ENCODE results near the gene FAM174C. TPM values are rescaled to one million over a fixed set of nuclear protein-coding genes. Genes with fewer than 3 reads are reported as not detected.

Gene FAM174C
- total RNA-seq, 3 donors from 2014 or later, result 34.2 to 40.1 (median 39.8) TPM

- peaks cover 19% of the 10 kb centered on the region for H3K36me3 ChIP-seq (ENCODE audit: low read depth)
- ATAC-seq (no peak), DNase-seq (peak in 2 of 3 donors; percentile 58 to 60)
- intact Hi-C loops (cut with DNase I, micrococcal nuclease), result no loop called here
- H3K4me1 ChIP-seq (ENCODE audit: low read depth), result peaks cover 85% of the 10 kb centered on the region
- H3K4me3 ChIP-seq, result peak overlapping the region; percentile 86
- no peak for TF ChIP-seq CTCF (IDR thresholded peaks at IDR 0.05)
- H3K9me3 ChIP-seq, result no peaks in the 10 kb centered on the region
These were observed 5.0 kb upstream of the FAM174C start for GRCh38 chr19:1270213-1270853.

GRCh38 chr19:1270854-1271527, 4.3 kb upstream of the FAM174C start:
- no peak for TF ChIP-seq CTCF (IDR thresholded peaks at IDR 0.05)
- no peak for ATAC-seq
- Histone ChIP-seq H3K36me3 (ENCODE audit: low read depth) (peaks cover 19% of the 10 kb centered on the region), H3K9me3 (no peaks in the 10 kb centered on the region), H3K4me3 (no peak overlapping the region), H3K4me1 (ENCODE audit: low read depth) (peaks cover 79% of the 10 kb centered on the region)
- DNase-seq, result no peak
- intact Hi-C loops (cut with DNase I, micrococcal nuclease), result no loop called here

GRCh38 chr19:1271528-1272422, 3.6 kb upstream of the FAM174C start:
- intact Hi-C loops (cut with DNase I, micrococcal nuclease), result no loop called here
- no peak for TF ChIP-seq CTCF (IDR thresholded peaks at IDR 0.05)
- H3K4me1 ChIP-seq (ENCODE audit: low read depth), result peaks cover 81% of the 10 kb centered on the region
- ATAC-seq, result no peak
- no peak for DNase-seq
- no peaks in the 10 kb centered on the region for H3K9me3 ChIP-seq
- H3K36me3 ChIP-seq (ENCODE audit: low read depth), result peaks cover 19% of the 10 kb centered on the region
- H3K4me3 ChIP-seq, result no peak overlapping the region

- intact Hi-C loops (cut with DNase I, micrococcal nuclease), result no loop called here
- peaks cover 19% of the 10 kb centered on the region for H3K36me3 ChIP-seq (ENCODE audit: low read depth)
- TF ChIP-seq CTCF (IDR thresholded peaks at IDR 0.05), result no peak
These were observed 2.7 kb upstream of the FAM174C start for GRCh38 chr19:1272423-1273262.

More at GRCh38 chr19:1272423-1273262, 2.7 kb upstream of the FAM174C start:
- H3K9me3 ChIP-seq, result no peaks in the 10 kb centered on the region
- H3K4me1 ChIP-seq (ENCODE audit: low read depth), result peaks cover 79% of the 10 kb centered on the region
- ATAC-seq, result no peak
- H3K4me3 ChIP-seq, result no peak overlapping the region
- DNase-seq, result no peak

All from mucosa of descending colon (tissue), 3 donors.